ENCODE results near the gene C1orf52.

Gene C1orf52

GRCh38 chr1:85229574-85230097 lies 29.8 kb downstream of the C1orf52 start:
- DNase-seq (ENCODE audit: low spot score): no peak

- no peak for DNase-seq (ENCODE audit: low spot score)
Observed at GRCh38 chr1:85228972-85229371, 30.5 kb downstream of the C1orf52 start.

GRCh38 chr1:85225624-85226380 lies 33.7 kb downstream of the C1orf52 start:
- no peak for DNase-seq (ENCODE audit: low spot score)

GRCh38 chr1:85224734-85225623 lies 34.5 kb downstream of the C1orf52 start:
- no peak for DNase-seq (ENCODE audit: low spot score)

GRCh38 chr1:85224295-85224694 lies 35.2 kb downstream of the C1orf52 start:
- no peak for DNase-seq (ENCODE audit: low spot score)

GRCh38 chr1:85223334-85223733 lies 36.1 kb downstream of the C1orf52 start:
- no peak for DNase-seq (ENCODE audit: low spot score)

- DNase-seq (ENCODE audit: low spot score): no peak
Observed at GRCh38 chr1:85220756-85221201, 38.7 kb downstream of the C1orf52 start.

GRCh38 chr1:85219853-85220610 lies 39.4 kb downstream of the C1orf52 start:
- DNase-seq (ENCODE audit: low spot score): no peak

- no peak for DNase-seq (ENCODE audit: low spot score)
Observed at GRCh38 chr1:85216697-85217096, 42.8 kb downstream of the C1orf52 start.

- DNase-seq (ENCODE audit: low spot score): no peak
Observed at GRCh38 chr1:85214654-85215053, 44.8 kb downstream of the C1orf52 start.

GRCh38 chr1:85208488-85208887 lies 51.0 kb downstream of the C1orf52 start:
- no peak for DNase-seq (ENCODE audit: low spot score)

GRCh38 chr1:85203573-85204171 lies 55.8 kb downstream of the C1orf52 start:
- DNase-seq (ENCODE audit: low spot score): no peak

- no peak for DNase-seq (ENCODE audit: low spot score)
Observed at GRCh38 chr1:85202864-85203255, 56.6 kb downstream of the C1orf52 start.

- no peak for DNase-seq (ENCODE audit: low spot score)
Observed at GRCh38 chr1:85202092-85202863, 57.2 kb downstream of the C1orf52 start.

- peak; percentile 64 for DNase-seq (ENCODE audit: low spot score)
Observed at GRCh38 chr1:85201340-85202091, 57.9 kb downstream of the C1orf52 start.

GRCh38 chr1:85200463-85201339 lies 58.8 kb downstream of the C1orf52 start, which contains the start of gene SYDE2:
Gene SYDE2, minus strand, starts transcription at chr1:85201016. Its CDS starts 20 bp downstream, at chr1:85200996.
- peak; percentile 75 for DNase-seq (ENCODE audit: low spot score)

Data from CD4-positive, alpha-beta T cell treated with Interleukin-6 at 100 ng/mL for 8 hours (primary cell).